ENCODE data around the gene NSDHL.

Gene NSDHL

GRCh38 chrX:152915541-152916241, 84.8 kb downstream of the NSDHL start:
- peak in 1 of 3 experiments; percentile 5 for DNase-seq

GRCh38 chrX:152917656-152918579, 87.1 kb downstream of the NSDHL start:
- DNase-seq, result no peak

- DNase-seq, result no peak
These were observed 87.8 kb downstream of the NSDHL start for GRCh38 chrX:152918707-152919106.

Data from NCI-H1417 (cell line).